OCI-LY1 (cell line): ENCODE results near the gene HECTD3.
"Not testable (repeated sequence)": the region's sequence is repeated elsewhere in the genome, so short reads cannot be mapped to it uniquely, and the experiment has no call there.

Experiments used
- H2AFZ ChIP-seq: fragments of 200-600 bp; sonication (generic), shearing (Covaris generic); 2 replicates; pipeline ENCODE4 v1.6.0; 2014; ENCODE audit warnings: antibody characterized with exemption, mild to moderate bottlenecking, low read length
- H3F3A ChIP-seq: fragments of 200-600 bp; sonication (generic), shearing (Covaris generic); 2 replicates; pipeline ENCODE4 v1.6.0; 2014; ENCODE audit warnings: mild to moderate bottlenecking, antibody characterized with exemption, low read length, moderate library complexity; ENCODE audit not compliant: insufficient read depth
- H3K27ac ChIP-seq: fragments of 200-600 bp; sonication (generic); 2 replicates; pipeline ENCODE4 v1.5.1; 2014; ENCODE audit warnings: low read length, mixed run types, mild to moderate bottlenecking, low read depth; ENCODE audit not compliant: poor library complexity, severe bottlenecking
- H3K27me3 ChIP-seq: fragments of 200-600 bp; sonication (generic); 2 replicates; pipeline ENCODE4 v1.6.0; 2014; ENCODE audit warnings: antibody characterized with exemption, mild to moderate bottlenecking, low read length, moderate library complexity; ENCODE audit not compliant: insufficient read depth
- H3K36me3 ChIP-seq: fragments of 200-600 bp; sonication (generic); 2 replicates; pipeline ENCODE4 v1.6.1; 2014; ENCODE audit warnings: mild to moderate bottlenecking, antibody characterized with exemption, low read length, moderate library complexity, mixed read lengths; ENCODE audit not compliant: insufficient read depth
- H3K4me1 ChIP-seq: fragments of 200-600 bp; sonication (generic); 2 replicates; pipeline ENCODE4 v1.5.1; 2014; ENCODE audit warnings: mild to moderate bottlenecking, low read length, moderate library complexity; ENCODE audit not compliant: insufficient read depth, severe bottlenecking
- H3K4me2 ChIP-seq: fragments of 200-600 bp; sonication (generic), shearing (Covaris generic); 2 replicates; pipeline ENCODE4 v1.6.1; 2014; ENCODE audit warnings: low read length
- H3K4me3 ChIP-seq: fragments of 200-600 bp; sonication (generic); 2 replicates; pipeline ENCODE4 v1.5.1; 2014; ENCODE audit warnings: low read length, low read depth, mild to moderate bottlenecking, mixed read lengths; ENCODE audit not compliant: poor library complexity, severe bottlenecking
- H3K79me2 ChIP-seq: fragments of 200-600 bp; shearing (Covaris generic); 2 replicates; pipeline ENCODE4 v1.6.1; 2016; ENCODE audit warnings: mixed run types, low read length, mixed read lengths; ENCODE audit not compliant: insufficient read depth
- H3K9ac ChIP-seq: fragments of 200-600 bp; sonication (generic), shearing (Covaris generic); 2 replicates; pipeline ENCODE4 v1.6.1; 2014; ENCODE audit warnings: mild to moderate bottlenecking, low read length, mixed read lengths
- H3K9me2 ChIP-seq: fragments of 200-600 bp; sonication (generic), shearing (Covaris generic); 2 replicates; pipeline ENCODE4 v1.6.1; 2014; ENCODE audit warnings: low read depth, mild to moderate bottlenecking, low read length, mixed read lengths
- H3K9me3 ChIP-seq: fragments of 200-600 bp; shearing (Covaris generic); 2 replicates; pipeline ENCODE4 v1.6.1; 2014; ENCODE audit warnings: low read length, mixed read lengths
- H4K20me1 ChIP-seq: fragments of 200-600 bp; sonication (generic), shearing (Covaris generic); 2 replicates; pipeline ENCODE4 v1.6.0; 2016; ENCODE audit warnings: mild to moderate bottlenecking, low read length; ENCODE audit not compliant: insufficient read depth
- EZH2 ChIP-seq: fragments of 200-600 bp; sonication (generic), shearing (Covaris generic); IDR thresholded peaks from 2 replicates; pipeline ENCODE4 v1.8.0; 2017; ENCODE audit warnings: borderline replicate concordance, mixed run types, mild to moderate bottlenecking, antibody characterized with exemption, low read length, moderate library complexity, mixed read lengths
- TF ChIP-seq, protein P1 (sequence below): fragments of 200-600 bp; sonication (generic), shearing (Covaris generic); IDR thresholded peaks from 2 replicates; pipeline ENCODE4 v1.5.1; 2017; ENCODE audit warnings: mild to moderate bottlenecking, antibody characterized with exemption, low read length, moderate library complexity, mixed read lengths

The HECTD3 gene

DNA sequence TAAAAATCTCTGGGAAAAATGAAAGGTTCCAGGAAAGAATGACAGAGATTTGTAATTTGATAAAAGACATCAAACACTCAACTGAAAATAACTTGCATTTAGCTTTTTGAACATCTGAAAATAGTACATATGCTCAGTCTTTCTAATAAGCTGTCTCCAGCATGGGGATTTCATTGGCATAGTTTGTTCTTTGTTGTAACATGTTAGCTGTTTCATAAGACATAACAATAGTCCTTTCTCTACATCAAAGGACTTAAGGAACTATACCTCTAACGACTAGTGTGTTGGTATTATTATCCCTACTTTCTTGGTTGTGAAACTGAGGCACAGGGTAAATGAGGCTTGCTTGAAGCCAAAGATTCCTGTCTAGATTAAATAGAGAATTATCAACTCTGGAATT is 46.7 kb downstream of the HECTD3 start:
- no peak for TF ChIP-seq EZH2
- TF ChIP-seq, protein P1, sequence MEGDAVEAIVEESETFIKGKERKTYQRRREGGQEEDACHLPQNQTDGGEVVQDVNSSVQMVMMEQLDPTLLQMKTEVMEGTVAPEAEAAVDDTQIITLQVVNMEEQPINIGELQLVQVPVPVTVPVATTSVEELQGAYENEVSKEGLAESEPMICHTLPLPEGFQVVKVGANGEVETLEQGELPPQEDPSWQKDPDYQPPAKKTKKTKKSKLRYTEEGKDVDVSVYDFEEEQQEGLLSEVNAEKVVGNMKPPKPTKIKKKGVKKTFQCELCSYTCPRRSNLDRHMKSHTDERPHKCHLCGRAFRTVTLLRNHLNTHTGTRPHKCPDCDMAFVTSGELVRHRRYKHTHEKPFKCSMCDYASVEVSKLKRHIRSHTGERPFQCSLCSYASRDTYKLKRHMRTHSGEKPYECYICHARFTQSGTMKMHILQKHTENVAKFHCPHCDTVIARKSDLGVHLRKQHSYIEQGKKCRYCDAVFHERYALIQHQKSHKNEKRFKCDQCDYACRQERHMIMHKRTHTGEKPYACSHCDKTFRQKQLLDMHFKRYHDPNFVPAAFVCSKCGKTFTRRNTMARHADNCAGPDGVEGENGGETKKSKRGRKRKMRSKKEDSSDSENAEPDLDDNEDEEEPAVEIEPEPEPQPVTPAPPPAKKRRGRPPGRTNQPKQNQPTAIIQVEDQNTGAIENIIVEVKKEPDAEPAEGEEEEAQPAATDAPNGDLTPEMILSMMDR, result no peak
- no peak overlapping the region for H3K4me3 ChIP-seq
- no peaks in the 10 kb centered on the region for H3K9me3 ChIP-seq
- no peaks in the 10 kb centered on the region for H3K79me2 ChIP-seq
- H3K27me3 ChIP-seq, result no peaks in the 10 kb centered on the region
- H4K20me1 ChIP-seq, result no peaks in the 10 kb centered on the region
- no peak overlapping the region for H3K27ac ChIP-seq
- no peak overlapping the region for H2AFZ ChIP-seq
- H3F3A ChIP-seq, result no peaks in the 10 kb centered on the region
- H3K9me2 ChIP-seq, result no peaks in the 10 kb centered on the region
- peaks cover 17% of the 10 kb centered on the region; the same call in 1 of the 2 replicates for H3K36me3 ChIP-seq
- no peak overlapping the region for H3K4me2 ChIP-seq
- no peaks in the 10 kb centered on the region for H3K4me1 ChIP-seq
- H3K9ac ChIP-seq, result no peak overlapping the region

DNA sequence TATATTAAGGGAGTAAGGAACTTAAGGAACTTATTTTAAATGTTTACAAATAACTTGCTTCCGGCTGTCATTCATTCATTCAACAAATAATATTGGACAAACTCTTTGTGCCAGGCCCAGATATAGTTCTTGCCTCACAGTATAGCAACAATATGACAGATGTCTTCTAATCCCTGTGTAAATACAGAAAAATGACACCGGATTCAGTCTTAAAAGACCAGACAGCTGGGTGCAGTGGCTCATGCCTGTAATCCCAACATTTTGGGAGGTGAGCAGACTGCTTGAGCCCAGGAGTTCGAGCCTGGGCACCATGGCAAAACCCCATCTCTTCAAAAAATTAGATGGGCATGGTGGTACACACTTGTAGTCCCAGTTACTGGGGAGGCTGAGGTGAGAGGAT is 48.4 kb downstream of the HECTD3 start:
- Histone ChIP-seq H3F3A (no peaks in the 10 kb centered on the region), H3K27me3 (no peaks in the 10 kb centered on the region), H3K4me2 (no peak overlapping the region), H4K20me1 (no peaks in the 10 kb centered on the region), H3K36me3 (peaks cover 26% of the 10 kb centered on the region), H3K9me2 (no peaks in the 10 kb centered on the region), H3K27ac (no peak overlapping the region), H3K4me3 (no peak overlapping the region), H3K9me3 (no peaks in the 10 kb centered on the region), H3K9ac (no peak overlapping the region), H2AFZ (no peak overlapping the region), H3K79me2 (no peaks in the 10 kb centered on the region), H3K4me1 (no peaks in the 10 kb centered on the region)
- TF ChIP-seq EZH2, result no peak
- TF ChIP-seq, protein P1, result no peak

DNA sequence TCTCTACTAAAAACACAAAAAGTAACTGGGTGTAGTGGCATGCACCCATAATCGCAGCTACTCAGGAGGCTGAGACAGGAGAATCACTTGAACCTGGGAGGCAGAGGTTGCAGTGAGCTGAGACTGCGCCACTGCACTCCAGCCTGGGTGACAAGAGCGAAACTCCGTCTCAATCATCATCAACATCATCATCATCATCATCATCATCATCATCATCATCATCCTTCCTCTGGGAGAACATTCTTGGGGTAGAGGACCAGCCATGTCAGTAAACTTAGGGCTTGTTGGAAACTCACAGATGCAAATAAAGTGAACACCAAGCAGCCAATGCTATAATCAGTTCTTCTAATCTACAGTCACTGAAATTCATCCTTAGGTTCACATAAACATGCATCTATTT is 49.1 kb downstream of the HECTD3 start:
- not testable (repeated sequence) for H3K4me2 ChIP-seq, H2AFZ ChIP-seq, H3K4me3 ChIP-seq, H3K9me2 ChIP-seq, H4K20me1 ChIP-seq, H3K27ac ChIP-seq, H3F3A ChIP-seq, H3K9me3 ChIP-seq, H3K79me2 ChIP-seq, H3K27me3 ChIP-seq, H3K9ac ChIP-seq, H3K4me1 ChIP-seq
- peaks cover 32% of the 10 kb centered on the region for H3K36me3 ChIP-seq

DNA sequence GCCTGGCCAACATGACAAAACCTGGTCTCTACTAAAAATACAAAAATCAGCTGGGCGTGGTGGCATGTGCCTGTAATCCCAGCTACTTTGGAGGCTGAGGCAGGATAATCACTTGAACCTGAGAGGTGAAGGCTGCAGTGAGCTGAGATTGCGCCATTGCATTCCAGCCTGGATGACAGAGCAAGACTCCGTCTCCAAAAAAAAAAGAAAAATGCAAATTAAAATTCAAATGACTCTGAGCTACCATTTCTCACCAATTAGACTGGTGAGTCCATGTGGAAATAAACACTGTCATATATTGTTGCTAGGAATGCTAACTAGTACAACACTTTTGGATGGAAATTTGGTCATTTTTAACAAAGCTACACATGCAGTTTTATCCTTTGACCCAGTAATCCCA is 53.6 kb downstream of the HECTD3 start:
- not testable (repeated sequence) for H3K4me3 ChIP-seq, H3K9me3 ChIP-seq, H3K9ac ChIP-seq, H4K20me1 ChIP-seq, H3F3A ChIP-seq, H3K79me2 ChIP-seq, H3K4me1 ChIP-seq, H3K27me3 ChIP-seq, H3K27ac ChIP-seq, H2AFZ ChIP-seq, H3K9me2 ChIP-seq, H3K4me2 ChIP-seq
- peaks cover 36% of the 10 kb centered on the region for H3K36me3 ChIP-seq

DNA sequence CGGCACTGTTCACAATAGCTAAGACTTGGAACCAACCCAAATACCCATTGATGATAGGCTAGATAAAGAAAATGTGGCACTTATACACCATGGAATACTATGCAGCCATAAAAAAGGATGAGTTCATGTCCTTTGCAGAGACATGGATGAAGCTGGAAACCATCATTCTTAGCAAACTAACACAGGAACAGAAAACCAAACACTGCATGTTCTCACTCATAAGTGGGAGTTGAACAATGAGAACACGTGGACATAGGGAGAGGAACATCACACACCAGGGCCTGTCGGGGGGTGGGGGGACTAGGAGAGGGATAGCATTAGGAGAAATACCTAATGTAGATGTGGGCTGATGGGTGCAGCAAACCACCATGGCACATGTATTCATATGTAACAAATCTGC is 55.0 kb downstream of the HECTD3 start:
- not testable (repeated sequence) for H3K79me2 ChIP-seq, H3K27me3 ChIP-seq, H4K20me1 ChIP-seq, H3K9me3 ChIP-seq, H3K27ac ChIP-seq, H3K9ac ChIP-seq, H3K9me2 ChIP-seq, H3K4me1 ChIP-seq, H3K4me3 ChIP-seq, H2AFZ ChIP-seq, H3F3A ChIP-seq, H3K4me2 ChIP-seq
- H3K36me3 ChIP-seq, result peaks cover 36% of the 10 kb centered on the region
